ENCODE measurements around the gene PFN1. TPM values are rescaled to one million over a fixed set of nuclear protein-coding genes. Genes with fewer than 3 reads are reported as not detected.
A peak's percentile ranks its signal among the peaks of the same experiment; 100 is the strongest.

PFN1 gene
- total and polyA plus RNA-seq, 8 donors, result 63.6 to 195 (median 138) TPM

DNA sequence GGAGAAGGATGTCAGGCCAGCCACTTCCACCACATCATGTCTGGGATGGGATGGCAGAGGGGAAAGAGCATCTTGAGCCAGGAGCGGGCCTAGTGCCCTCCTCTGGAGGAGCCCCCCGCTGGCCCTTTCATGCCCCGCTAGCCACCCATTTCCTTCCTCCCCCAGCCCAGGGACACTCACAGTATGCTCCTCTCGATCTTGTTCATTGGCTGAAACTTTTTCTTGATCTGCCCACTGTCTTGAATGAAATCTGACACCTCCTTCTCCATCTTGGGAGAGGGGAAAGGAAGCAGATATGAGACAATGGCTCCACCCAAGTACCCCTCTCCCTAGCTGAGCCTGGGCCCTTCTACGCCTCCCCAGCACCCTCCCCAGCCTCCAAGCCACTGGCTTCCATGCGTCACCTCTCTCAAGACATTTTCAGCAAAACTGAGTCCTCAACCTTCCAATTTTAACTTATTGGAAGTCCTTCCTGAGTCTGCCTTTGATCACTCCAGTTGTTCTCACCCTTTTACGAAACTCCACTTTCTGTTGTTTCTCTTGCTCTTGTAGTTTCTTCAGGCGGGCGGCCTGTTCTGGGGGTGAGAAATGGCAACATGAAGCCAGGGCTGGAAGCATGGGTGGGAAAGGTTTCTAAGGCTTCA lies 12.1 kb upstream of the PFN1 start:
- peaks cover 0 to under 1% (median 0%) of the 10 kb centered on the region in 3 donors for H3K4me1 ChIP-seq
- intact Hi-C loops (cut with DNase I), result no loop called here
- DNase-seq (no peak), FAIRE-seq (no peak), ATAC-seq (no peak)
- H3K4me3 ChIP-seq, result no peak overlapping the region
- TF ChIP-seq, protein P1, sequence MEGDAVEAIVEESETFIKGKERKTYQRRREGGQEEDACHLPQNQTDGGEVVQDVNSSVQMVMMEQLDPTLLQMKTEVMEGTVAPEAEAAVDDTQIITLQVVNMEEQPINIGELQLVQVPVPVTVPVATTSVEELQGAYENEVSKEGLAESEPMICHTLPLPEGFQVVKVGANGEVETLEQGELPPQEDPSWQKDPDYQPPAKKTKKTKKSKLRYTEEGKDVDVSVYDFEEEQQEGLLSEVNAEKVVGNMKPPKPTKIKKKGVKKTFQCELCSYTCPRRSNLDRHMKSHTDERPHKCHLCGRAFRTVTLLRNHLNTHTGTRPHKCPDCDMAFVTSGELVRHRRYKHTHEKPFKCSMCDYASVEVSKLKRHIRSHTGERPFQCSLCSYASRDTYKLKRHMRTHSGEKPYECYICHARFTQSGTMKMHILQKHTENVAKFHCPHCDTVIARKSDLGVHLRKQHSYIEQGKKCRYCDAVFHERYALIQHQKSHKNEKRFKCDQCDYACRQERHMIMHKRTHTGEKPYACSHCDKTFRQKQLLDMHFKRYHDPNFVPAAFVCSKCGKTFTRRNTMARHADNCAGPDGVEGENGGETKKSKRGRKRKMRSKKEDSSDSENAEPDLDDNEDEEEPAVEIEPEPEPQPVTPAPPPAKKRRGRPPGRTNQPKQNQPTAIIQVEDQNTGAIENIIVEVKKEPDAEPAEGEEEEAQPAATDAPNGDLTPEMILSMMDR (IDR thresholded peaks at IDR 0.05), result no peak
- no peaks in the 10 kb centered on the region for H3K27me3 ChIP-seq
- peaks cover 5 to 15% (median 6%) of the 10 kb centered on the region in 3 donors for H3K36me3 ChIP-seq
- no peak overlapping the region for H3K27ac ChIP-seq
- WGBS, 2 donors, result 87 to 92% methylated on average over 9 of the region's 9 CpGs
- no peaks in the 10 kb centered on the region for H3K9me3 ChIP-seq

DNA sequence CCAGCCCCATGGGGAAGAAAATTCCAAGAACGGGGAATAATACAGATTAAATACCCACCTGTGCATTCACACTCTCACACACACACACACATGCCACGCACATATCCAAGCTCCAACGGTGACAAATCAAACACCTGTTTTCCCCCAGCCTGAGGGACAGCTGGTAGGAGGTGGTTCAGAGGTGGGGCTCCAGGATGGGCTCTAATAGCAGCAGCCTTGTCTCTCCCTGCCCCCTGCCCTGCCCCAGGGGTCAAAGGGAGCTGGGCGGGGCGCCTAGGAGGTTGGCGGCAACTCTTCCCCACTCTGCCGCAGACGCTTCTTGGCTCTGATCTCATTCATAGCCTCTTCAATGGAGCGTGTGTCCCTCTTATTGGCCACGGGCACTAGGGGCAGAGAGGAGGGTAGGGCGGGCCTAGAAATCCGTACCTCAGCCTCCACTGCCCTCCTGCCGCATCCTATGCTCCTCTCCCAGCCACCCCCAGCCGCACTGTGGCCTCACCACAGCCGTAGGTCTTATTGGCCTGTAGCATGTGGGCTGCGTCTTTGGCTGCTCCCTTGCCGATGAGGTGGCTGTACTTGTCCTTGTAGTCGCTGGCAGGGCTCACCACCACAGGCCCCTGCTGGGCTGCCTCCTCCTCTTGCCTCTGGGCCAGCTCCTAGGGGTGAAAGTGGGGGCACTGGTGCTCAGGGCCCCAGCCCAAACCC lies 11.1 kb upstream of the PFN1 start:
- Histone ChIP-seq H3K36me3 (peaks cover 5 to 15% (median 6%) of the 10 kb centered on the region in 3 donors), H3K4me1 (no peaks in the 10 kb centered on the region), H3K4me3 (no peak overlapping the region), H3K27ac (no peak overlapping the region), H3K27me3 (no peaks in the 10 kb centered on the region), H3K9me3 (no peaks in the 10 kb centered on the region)
- TF ChIP-seq, protein P1 (IDR thresholded peaks at IDR 0.05), result no peak
- DNase-seq (no peak), FAIRE-seq (no peak), ATAC-seq (peak in 1 of 4 donors; percentile 11)
- intact Hi-C loops (cut with DNase I), result no loop called here
- WGBS, 2 donors, result 88 to 89% methylated on average over 18 of the region's 18 CpGs

DNA sequence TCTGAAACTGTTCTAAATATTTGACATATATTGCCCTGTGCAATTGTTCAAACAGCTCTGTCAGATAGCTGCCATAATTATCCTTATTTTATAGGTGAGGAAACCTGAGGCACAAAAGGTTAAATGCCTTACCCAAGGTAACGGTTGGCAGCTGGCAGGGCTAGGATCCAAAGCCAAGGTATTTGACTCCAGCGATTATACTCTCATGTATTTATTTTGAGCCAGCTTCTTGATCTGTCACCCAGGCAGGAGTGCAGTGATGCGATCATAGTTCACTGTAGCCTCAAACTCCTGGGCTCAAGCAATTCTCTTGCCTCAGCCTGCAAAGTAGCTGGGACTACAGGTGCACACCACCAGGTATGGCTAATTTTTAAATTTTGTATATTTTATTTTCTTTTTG lies 9.8 kb upstream of the PFN1 start:
- TF ChIP-seq, protein P1 (IDR thresholded peaks at IDR 0.05), result no peak
- H3K4me1 ChIP-seq, result no peaks in the 10 kb centered on the region
- H3K27ac ChIP-seq, result no peak overlapping the region
- H3K4me3 ChIP-seq, result no peak overlapping the region
- no peaks in the 10 kb centered on the region for H3K9me3 ChIP-seq
- peaks cover 5 to 15% (median 6%) of the 10 kb centered on the region in 3 donors for H3K36me3 ChIP-seq
- intact Hi-C loops (cut with DNase I), result no loop called here
- no peak for DNase-seq
- ATAC-seq, result no peak
- H3K27me3 ChIP-seq, result no peaks in the 10 kb centered on the region
- FAIRE-seq, result no peak
- 47 to 53% methylated on average over 3 of the region's 3 CpGs for WGBS, 2 donors

DNA sequence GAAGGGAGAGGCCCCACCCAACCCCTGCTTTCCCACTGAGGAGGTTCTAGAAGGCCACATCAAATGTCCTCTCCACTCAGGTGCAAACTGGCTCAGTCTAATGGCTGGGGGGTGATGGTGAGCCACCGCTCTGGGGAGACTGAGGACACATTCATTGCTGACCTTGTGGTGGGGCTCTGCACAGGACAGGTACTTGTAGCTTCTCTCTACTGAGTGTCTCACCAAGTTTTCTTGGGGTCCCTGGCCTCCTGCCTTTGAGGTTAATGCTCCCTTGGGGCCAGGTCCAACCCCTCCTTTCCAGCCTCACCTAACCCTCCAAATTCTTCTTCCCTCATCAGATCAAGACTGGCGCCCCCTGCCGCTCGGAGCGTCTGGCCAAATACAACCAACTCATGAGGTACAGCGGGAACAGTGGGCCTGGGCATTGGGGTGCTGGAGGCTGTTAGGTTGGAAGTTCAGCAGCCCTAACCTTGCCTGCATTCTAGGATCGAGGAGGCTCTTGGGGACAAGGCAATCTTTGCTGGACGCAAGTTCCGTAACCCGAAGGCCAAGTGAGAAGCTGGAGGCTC lies 8.2 kb upstream of the PFN1 start:
- Histone ChIP-seq H3K36me3 (peaks cover 5 to 15% (median 6%) of the 10 kb centered on the region in 3 donors), H3K4me3 (no peak overlapping the region), H3K27me3 (no peaks in the 10 kb centered on the region), H3K27ac (no peak overlapping the region), H3K9me3 (no peaks in the 10 kb centered on the region), H3K4me1 (no peaks in the 10 kb centered on the region)
- peak in 2 of 4 donors; percentile 50 to 51 for ATAC-seq
- TF ChIP-seq, protein P1 (IDR thresholded peaks at IDR 0.05), result peak in 2 of 4 donors; percentile 12 to 18
- 66 to 76% methylated on average over 10 of the region's 10 CpGs for WGBS, 2 donors
- intact Hi-C loops (cut with DNase I), result no loop called here
- peak in 3 of 6 donors; percentile 27 to 79 (median 67) for DNase-seq
- no peak for FAIRE-seq

Measured in pancreas (tissue), 10 donors.